Measurements from ENCODE around the gene MAPKAP1.

MAPKAP1 gene

GRCh38 chr9:125706651-125707471, at the start of gene MAPKAP1:
MAPKAP1 (minus strand) TSS chr9:125707208; CDS start chr9:125672574, 34,634 bp downstream.
- in situ Hi-C loops (cut with MboI; ENCODE audit: low sequenced_read_pairs), result no loop called here
- H3K4me3 ChIP-seq, result peak within 1 kb of the TSS; percentile 90
- H3K4me1 ChIP-seq, result peaks cover 10% of the 10 kb centered on the region
- H3K27me3 ChIP-seq (ENCODE audit: low read depth), result no peaks in the 10 kb centered on the region
- no peaks in the 10 kb centered on the region for H3K9me3 ChIP-seq
- peak; percentile 95 to 98 for DNase-seq (ENCODE audit: low spot score in 2 of 2)
- peaks cover 3% of the 10 kb centered on the region; the same call in 1 of the 2 replicates for H3K36me3 ChIP-seq (replicated peaks)

- H3K4me1 ChIP-seq, result peaks cover 79% of the 10 kb centered on the region
- H3K36me3 ChIP-seq (replicated peaks), result peaks cover 1% of the 10 kb centered on the region; the same call in 1 of the 2 replicates
- H3K4me3 ChIP-seq, result no peak overlapping the region
- in situ Hi-C loops (cut with MboI; ENCODE audit: low sequenced_read_pairs), result no loop called here
- no peaks in the 10 kb centered on the region for H3K9me3 ChIP-seq
- DNase-seq (ENCODE audit: low spot score in 2 of 2), result no peak
- H3K27me3 ChIP-seq (ENCODE audit: low read depth), result no peaks in the 10 kb centered on the region
Observed at GRCh38 chr9:125756518-125756917, 49.5 kb upstream of the MAPKAP1 start.

DNA sequence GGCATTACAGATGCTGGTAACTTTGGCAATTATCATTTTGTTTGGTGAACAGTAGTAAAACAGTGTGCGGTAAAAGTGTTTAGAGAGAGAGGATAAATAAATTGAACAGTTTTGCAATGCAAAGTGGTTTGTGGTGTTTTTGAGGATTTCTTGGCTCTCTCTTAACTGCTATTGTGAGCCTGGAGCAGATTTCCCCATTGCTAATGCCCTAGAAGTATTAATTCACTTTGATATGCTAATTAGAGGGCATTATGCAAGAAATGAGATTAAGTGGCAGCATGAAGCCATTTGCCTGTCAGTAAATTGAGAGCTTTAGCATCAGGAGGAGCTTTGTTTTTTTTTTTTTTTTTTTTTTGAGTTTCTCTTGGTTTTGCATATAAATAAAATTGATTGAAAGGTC, 48.3 kb upstream of the MAPKAP1 start:
- Histone ChIP-seq H3K4me1 (peaks cover 85% of the 10 kb centered on the region), H3K36me3 (replicated peaks) (peaks cover 6% of the 10 kb centered on the region; the same call in 1 of the 2 replicates)
- in situ Hi-C loops (cut with MboI; ENCODE audit: low sequenced_read_pairs), result no loop called here

DNA sequence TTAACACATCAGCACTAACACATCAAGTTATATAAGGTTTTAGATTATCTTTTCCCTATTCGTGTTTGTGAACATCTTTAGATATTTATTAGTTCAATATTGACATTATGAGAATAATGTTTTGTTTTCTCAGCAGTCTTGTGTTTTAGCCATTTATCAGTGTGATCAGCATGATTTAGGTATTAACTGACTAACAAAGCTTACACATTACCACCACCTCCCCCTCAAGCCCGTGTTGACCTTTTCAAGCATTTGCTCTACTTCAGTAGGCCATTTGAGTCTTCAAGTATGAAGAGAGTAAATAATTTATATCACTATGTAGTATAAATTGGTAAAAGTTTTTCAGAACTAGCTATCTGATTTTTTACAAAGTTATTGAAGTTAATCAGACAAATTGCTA, 47.1 kb upstream of the MAPKAP1 start:
- no peak for DNase-seq (ENCODE audit: low spot score in 2 of 2)
- Histone ChIP-seq H3K9me3 (no peaks in the 10 kb centered on the region), H3K4me1 (peaks cover 83% of the 10 kb centered on the region), H3K36me3 (replicated peaks) (peaks cover 8% of the 10 kb centered on the region; the same call in 1 of the 2 replicates), H3K4me3 (no peak overlapping the region), H3K27me3 (ENCODE audit: low read depth) (no peaks in the 10 kb centered on the region)
- in situ Hi-C loops (cut with MboI; ENCODE audit: low sequenced_read_pairs), result no loop called here

More for the DNA sequence above, 48.3 kb upstream of the MAPKAP1 start:
- peak; percentile 67 to 98 for DNase-seq (ENCODE audit: low spot score in 2 of 2)
- Histone ChIP-seq H3K27me3 (ENCODE audit: low read depth) (no peaks in the 10 kb centered on the region), H3K4me3 (no peak overlapping the region), H3K9me3 (no peaks in the 10 kb centered on the region)

DNA sequence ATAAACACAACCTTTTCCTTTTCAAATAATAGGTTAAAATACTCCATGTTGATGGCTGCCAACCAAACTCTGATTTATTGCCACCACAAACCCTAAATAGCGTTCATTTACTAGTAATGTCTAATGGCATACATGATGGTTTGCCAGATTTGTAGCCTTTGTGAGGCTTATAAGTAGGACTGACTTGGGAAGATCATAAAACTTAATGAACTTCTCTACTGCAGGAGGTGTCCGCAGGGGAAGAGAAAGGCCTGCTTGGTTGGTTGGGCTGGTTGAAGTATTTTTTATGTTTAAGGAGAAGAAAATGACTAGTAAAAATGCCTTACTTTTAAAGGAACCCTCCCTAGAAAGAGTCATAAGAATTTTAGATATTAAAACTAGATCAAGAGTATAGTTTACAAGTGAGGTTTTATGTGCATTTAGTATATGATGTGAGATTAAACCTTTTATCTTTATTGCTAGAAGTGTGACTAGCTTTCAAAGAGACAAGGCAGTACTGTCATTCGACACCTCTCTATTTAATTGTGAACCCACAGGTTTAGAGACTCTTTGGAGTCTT, 45.1 kb upstream of the MAPKAP1 start:
- Histone ChIP-seq H3K4me1 (peaks cover 66% of the 10 kb centered on the region), H3K4me3 (no peak overlapping the region), H3K27me3 (ENCODE audit: low read depth) (no peaks in the 10 kb centered on the region), H3K9me3 (no peaks in the 10 kb centered on the region), H3K36me3 (replicated peaks) (peaks cover 11% of the 10 kb centered on the region)
- in situ Hi-C loops (cut with MboI; ENCODE audit: low sequenced_read_pairs), result no loop called here
- peak; percentile 51 to 85 for DNase-seq (ENCODE audit: low spot score in 2 of 2)

DNA sequence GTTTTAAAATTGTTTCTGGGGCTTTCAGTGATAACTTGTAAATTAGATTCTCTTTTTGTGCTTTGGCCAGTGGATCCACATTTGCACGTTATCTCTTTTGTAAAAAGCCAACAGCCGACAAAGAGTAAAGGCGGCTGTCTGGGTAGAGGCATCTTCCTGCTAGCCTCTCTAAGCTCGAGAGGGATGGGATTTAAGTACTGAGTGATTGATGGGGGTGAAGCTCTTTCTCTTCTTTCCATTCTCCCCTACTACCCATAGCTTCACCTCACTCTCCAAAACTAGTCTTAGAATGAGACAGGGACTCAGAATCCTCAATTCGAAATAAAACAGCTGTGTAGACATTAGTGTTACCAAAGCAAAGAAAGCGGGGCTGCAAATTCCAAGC, 43.6 kb upstream of the MAPKAP1 start:
- no peaks in the 10 kb centered on the region for H3K9me3 ChIP-seq
- H3K27me3 ChIP-seq (ENCODE audit: low read depth), result no peaks in the 10 kb centered on the region
- peak in 1 of 2 experiments; percentile 74 for DNase-seq (ENCODE audit: low spot score in 2 of 2)
- in situ Hi-C loops (cut with MboI; ENCODE audit: low sequenced_read_pairs), result no loop called here
- H3K36me3 ChIP-seq (replicated peaks), result peaks cover 11% of the 10 kb centered on the region
- H3K4me3 ChIP-seq, result no peak overlapping the region; the same call in 1 of the 2 replicates
- peaks cover 57% of the 10 kb centered on the region for H3K4me1 ChIP-seq

- Histone ChIP-seq H3K36me3 (replicated peaks) (peaks cover 11% of the 10 kb centered on the region), H3K4me3 (peak overlapping the region; percentile 60), H3K9me3 (no peaks in the 10 kb centered on the region), H3K27me3 (ENCODE audit: low read depth) (no peaks in the 10 kb centered on the region), H3K4me1 (peaks cover 57% of the 10 kb centered on the region)
- in situ Hi-C loops (cut with MboI; ENCODE audit: low sequenced_read_pairs), result no loop called here
- peak in 1 of 2 experiments; percentile 98 for DNase-seq (ENCODE audit: low spot score in 2 of 2)
Observed at GRCh38 chr9:125749951-125750626, 43.1 kb upstream of the MAPKAP1 start.

GRCh38 chr9:125749287-125749935, 42.4 kb upstream of the MAPKAP1 start:
- in situ Hi-C loops (cut with MboI; ENCODE audit: low sequenced_read_pairs), result no loop called here
- DNase-seq (ENCODE audit: low spot score in 2 of 2), result no peak
- H3K9me3 ChIP-seq, result no peaks in the 10 kb centered on the region
- H3K4me1 ChIP-seq, result peaks cover 55% of the 10 kb centered on the region
- H3K4me3 ChIP-seq, result peak overlapping the region; percentile 60
- H3K27me3 ChIP-seq (ENCODE audit: low read depth), result peaks cover 3% of the 10 kb centered on the region; the same call in 1 of the 2 replicates
- peaks cover 11% of the 10 kb centered on the region for H3K36me3 ChIP-seq (replicated peaks)

- DNase-seq (ENCODE audit: low spot score in 2 of 2), result peak; percentile 21 to 37
- Histone ChIP-seq H3K27me3 (ENCODE audit: low read depth) (peaks cover 3% of the 10 kb centered on the region; the same call in 1 of the 2 replicates), H3K36me3 (replicated peaks) (peaks cover 11% of the 10 kb centered on the region), H3K9me3 (no peaks in the 10 kb centered on the region), H3K4me3 (peak overlapping the region; percentile 60), H3K4me1 (peaks cover 49% of the 10 kb centered on the region)
- in situ Hi-C loops (cut with MboI; ENCODE audit: low sequenced_read_pairs), result no loop called here
Observed at GRCh38 chr9:125748446-125749099, 41.6 kb upstream of the MAPKAP1 start.

DNA sequence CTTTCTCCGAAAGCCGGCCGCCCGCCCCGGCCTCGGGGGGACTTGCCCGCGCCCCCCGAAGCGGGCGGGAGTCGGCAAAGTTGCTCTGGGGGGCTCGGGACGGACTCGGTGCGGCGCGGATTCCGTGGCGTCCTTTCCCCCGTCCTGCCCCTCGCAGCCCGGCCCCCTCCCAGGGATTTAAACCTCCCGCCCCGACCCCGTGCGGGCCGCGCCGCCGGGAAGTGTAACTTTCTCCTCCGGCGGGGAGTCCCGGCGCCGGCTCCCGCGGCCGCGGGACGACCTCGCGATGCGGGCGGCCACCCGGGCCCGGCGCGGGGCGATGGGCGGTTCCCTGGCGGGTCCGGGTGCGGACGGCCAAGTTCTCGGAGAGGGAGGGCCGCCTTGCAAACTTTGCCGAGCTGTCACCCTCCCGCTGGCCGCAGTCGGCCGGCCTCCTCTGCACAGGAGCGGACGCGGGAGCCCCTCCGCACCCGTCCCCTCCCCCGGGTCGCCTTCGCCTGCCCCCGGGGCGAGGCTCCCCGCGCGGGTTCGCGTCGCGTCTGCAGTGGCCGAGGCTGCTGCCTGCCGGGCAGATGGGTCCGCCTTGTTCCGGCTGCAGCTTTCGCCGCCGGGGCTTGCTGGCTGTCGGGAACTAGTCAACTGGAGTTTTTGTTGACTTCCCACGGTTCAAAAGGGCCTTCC, 40.9 kb upstream of the MAPKAP1 start:
- peaks cover 11% of the 10 kb centered on the region for H3K36me3 ChIP-seq (replicated peaks)
- H3K27me3 ChIP-seq (ENCODE audit: low read depth), result peaks cover 3% of the 10 kb centered on the region; the same call in 1 of the 2 replicates
- DNase-seq (ENCODE audit: low spot score in 2 of 2), result peak in 1 of 2 experiments; percentile 43
- H3K4me3 ChIP-seq, result peak overlapping the region; percentile 60
- H3K9me3 ChIP-seq, result no peaks in the 10 kb centered on the region
- H3K4me1 ChIP-seq, result peaks cover 47% of the 10 kb centered on the region
- in situ Hi-C loops (cut with MboI; ENCODE audit: low sequenced_read_pairs), result no loop called here

GRCh38 chr9:125747053-125747764, 40.2 kb upstream of the MAPKAP1 start, which contains the start of gene PBX3:
PBX3 (plus strand) TSS chr9:125747373.
- in situ Hi-C loops (cut with MboI; ENCODE audit: low sequenced_read_pairs), result no loop called here
- H3K9me3 ChIP-seq, result no peaks in the 10 kb centered on the region
- H3K4me1 ChIP-seq, result peaks cover 40% of the 10 kb centered on the region
- H3K4me3 ChIP-seq, result peak within 1 kb of the TSS; percentile 60
- H3K36me3 ChIP-seq (replicated peaks), result peaks cover 11% of the 10 kb centered on the region
- peak in 1 of 2 experiments; percentile 70 for DNase-seq (ENCODE audit: low spot score in 2 of 2)
- H3K27me3 ChIP-seq (ENCODE audit: low read depth), result peaks cover 3% of the 10 kb centered on the region; the same call in 1 of the 2 replicates

GRCh38 chr9:125746774-125747052, 39.7 kb upstream of the MAPKAP1 start:
- H3K4me1 ChIP-seq, result peaks cover 36% of the 10 kb centered on the region
- DNase-seq (ENCODE audit: low spot score in 2 of 2), result no peak
- no peaks in the 10 kb centered on the region for H3K9me3 ChIP-seq
- H3K27me3 ChIP-seq (ENCODE audit: low read depth), result peaks cover 3% of the 10 kb centered on the region; the same call in 1 of the 2 replicates
- in situ Hi-C loops (cut with MboI; ENCODE audit: low sequenced_read_pairs), result no loop called here
- H3K36me3 ChIP-seq (replicated peaks), result peaks cover 11% of the 10 kb centered on the region
- H3K4me3 ChIP-seq, result no peak overlapping the region
